HG03460 (cell line): ENCODE measurements around the gene STX12.
"Not testable (repeated sequence)": the region's sequence is repeated elsewhere in the genome, so short reads cannot be mapped to it uniquely, and the experiment has no call there.

Experiments
- ATAC-seq: cut with Tn5 transposase; IDR thresholded peaks from one replicate; pipeline ENCODE4 v1.9.1; 2021; ENCODE audit not compliant: unreplicated experiment

STX12 gene

DNA sequence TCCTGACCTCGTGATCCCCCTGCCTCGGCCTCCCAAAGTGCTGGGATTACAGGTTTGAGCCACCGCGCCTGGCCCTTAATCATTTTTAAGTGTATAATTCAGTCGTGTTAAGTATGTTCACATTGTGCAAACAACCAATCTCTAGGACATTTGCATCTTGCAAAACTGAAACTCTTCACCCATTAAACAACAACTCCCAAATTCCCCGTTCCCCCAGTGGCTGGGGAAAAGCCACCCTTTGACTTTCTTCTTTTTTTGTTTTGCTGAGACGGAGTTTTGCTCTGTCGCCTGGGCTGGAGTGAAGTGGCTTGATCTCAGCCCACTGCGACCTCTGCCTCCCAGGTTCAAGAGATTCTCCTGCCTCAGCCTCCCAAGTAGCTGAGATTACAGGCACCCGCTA is 92.8 kb downstream of the STX12 start:
- no peak for ATAC-seq

DNA sequence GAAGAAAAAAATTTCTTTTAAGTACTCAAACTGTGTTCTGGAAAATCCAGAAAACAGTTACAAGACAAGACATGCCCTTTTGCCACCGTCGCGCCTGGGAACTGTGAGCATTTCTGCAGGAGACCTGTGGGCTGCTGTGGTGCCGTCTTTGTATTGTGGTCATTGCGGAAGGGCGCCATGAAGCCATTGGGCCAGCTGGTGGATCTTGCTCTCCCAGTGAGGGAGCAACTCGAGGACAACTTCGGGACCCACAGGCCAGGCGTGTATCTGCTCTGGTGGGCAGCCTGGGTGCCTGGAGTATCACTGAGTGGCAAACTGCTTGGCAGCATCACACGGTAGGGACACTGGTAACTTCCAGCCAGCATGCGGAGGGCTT is 95.5 kb downstream of the STX12 start:
- ATAC-seq, result no peak

DNA sequence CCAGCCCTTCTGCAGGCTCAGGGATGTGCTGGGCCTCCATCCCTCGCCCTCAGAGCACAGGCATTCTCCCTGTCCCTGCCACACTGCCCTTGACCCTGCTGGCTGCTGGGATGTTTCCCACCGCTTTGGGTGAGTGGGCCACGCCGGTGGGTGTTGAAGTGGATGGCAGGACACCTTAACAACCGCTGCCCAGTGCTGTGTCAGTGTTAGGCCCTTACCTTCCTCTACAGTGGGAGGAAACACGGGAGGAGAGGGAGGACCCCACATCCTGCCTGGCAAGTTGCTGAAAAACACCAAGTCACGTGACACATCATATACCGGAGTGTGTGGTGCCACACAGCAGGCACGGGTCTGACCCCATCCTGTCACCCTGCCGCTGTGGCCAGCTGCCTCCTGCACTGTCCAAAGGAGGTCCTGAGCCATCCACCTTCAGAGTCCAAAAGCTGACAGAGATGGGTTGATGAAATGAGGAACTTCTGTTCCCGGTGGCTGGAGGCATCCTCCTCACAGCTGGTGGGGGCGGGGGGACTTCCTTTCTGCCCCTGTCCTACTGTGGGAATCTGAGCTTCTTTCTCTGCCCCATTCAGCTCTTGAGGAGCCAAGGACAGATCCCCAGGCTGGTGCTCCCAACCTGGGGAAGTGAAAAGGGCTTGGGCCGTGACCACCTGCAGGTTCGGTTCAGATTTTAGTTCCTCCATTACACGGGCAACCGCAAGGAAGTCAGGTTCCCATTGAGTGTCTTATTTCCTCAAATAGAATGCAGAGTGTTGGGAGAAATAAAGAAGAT is 96.1 kb downstream of the STX12 start:
- no peak for ATAC-seq

DNA sequence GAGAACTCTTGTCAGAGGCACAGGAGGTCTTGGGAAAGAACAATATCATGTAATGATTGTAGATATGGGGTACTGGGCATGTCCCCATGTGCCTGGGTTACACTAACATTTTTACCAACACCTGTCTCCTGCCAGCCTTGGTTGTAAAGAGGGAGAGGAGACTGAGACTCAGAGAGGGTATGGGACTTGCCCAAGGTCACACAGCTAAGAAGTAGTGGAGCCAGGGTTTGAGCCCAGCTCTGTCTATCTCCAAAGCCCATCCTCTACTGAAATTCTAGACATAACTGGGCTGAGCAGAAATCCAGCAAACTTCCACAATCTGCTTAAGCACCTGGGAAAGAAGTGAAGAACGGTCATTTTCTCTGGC is 96.7 kb downstream of the STX12 start:
- no peak for ATAC-seq

DNA sequence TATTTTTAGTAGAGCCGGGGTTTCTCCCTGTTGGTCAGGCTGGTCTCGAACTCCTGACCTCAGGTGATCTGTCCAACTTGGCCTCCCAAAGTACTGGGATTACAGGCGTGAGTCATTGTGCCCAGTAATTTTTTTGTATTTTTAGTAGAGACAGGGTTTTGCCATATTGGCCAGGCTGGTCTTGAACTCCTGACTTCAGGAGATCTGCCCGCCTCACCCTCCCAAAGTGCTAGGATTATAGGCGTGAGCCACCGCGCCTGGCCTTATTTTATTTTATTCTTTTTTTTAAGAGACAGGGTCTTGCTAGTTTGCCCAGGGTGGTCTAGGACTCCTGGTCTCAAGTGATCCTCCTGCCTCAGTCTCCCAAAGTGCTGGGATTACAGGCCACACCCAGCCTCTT is 98.1 kb downstream of the STX12 start:
- ATAC-seq, result not testable (repeated sequence)

DNA sequence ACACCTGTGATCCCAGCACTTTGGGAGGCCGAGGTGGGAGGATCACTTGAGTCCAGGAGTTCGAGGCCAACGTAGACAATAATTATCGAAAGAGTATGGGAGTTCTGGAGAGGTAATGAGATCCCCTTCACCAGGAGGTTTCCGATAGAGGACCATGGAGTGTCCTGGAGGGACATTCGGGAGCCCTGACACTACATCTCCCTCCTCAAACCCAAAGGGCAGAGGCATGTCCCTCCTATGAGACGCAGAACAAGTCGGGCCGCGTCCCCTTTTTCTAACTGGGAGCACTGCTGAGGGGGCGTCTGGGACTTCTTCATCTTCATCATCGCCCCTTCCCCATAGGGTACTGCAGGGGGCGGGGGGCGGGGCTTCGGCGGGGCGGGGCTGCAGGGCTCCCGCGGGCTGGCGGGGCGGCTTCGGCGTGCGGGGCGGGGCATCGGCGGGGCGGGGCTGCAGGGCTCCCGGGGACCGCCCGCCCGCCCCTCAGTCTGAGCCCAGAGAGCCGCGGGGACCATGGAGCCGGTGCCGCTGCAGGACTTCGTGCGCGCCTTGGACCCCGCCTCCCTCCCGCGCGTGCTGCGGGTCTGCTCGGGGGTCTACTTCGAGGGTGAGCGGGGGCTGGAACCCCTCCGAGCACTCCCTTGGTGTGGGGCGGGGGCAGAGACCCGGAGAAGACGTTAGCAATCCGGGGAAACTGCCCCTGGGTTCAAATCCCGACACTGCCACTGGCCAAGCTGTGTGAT is 99.2 kb downstream of the STX12 start, which contains the start of gene THEMIS2:
TSS of gene THEMIS2 (plus strand) at position 486 of the 743 bp plus-strand sequence. CDS start at position 514, 28 bp downstream.
- ATAC-seq, result no peak

DNA sequence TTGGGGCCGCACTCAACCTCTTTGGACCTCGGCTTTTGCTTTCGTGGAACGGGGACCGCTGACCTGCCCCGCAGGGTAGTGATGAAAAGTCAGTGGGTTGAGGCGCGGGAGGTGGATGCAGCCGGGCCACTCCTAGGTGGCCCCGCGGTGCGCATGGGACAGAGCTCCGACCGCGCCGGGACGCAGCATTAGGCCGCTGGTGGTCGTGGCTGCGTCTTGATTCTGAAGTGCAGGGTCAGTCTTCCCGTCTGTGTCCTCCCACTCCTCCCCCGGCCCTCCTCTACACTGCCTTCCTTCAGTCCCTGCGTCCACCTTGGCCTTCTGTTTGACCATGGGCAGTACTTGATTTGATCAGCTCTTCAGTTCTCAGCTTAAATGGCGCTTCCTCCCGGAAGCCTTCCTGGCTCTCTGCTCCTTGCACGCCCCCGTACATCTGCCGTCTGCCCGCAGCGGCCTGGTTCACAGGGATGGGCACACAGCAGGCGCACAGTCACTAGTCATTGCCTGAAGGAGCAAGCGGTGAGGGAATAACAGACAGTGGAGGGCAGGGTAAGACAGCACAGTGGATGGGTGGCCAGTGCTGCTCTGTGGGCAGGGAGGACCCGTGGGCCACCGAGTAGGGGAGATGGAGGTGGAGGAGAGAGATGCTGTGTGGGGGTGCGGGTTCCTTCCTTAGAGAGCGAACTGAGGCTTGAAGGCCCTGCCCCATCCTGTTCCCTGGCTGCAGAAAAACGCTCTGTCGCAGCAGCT is 100.0 kb downstream of the STX12 start:
- no peak for ATAC-seq

DNA sequence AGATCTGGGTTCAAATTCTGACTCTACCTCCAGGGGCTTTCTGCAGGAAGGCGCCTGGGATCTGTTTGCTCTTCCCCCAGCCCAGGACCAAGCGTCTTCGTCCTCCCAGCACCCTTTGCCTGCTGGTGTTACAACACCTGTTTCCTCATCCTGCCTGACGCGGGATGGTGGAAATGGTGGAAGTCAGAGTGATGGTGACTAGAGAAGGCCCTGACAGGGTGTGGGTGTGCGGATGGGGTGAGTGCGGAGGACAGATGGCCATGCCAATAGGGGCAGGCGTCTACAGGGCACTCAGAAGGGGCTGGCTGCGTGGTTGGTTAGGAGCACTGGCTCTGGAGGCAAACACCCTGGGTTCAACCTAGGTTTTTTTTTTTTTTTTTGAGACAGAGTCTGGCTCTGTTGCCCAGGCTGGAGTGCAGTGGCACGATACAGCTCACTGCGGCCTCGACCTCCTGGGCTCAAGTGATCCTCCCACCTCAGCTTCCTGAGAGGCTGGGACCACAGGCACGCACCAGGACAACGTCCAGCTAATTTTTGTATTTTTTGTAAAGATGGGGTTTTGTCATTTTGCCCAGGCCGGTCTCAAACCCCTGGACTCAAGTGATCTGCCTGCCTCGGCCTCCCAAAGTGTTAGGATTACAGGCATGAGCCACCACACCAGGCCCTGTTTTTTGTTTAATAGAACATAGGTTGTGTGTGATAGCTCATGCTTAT is 100.8 kb downstream of the STX12 start:
- no peak for ATAC-seq
